CD8-positive, alpha-beta memory T cell (primary cell): ENCODE data around the gene SFI1. TPM values are rescaled to one million over a fixed set of nuclear protein-coding genes. Genes with fewer than 3 reads are reported as not detected.
"Not testable (repeated sequence)": the region's sequence is repeated elsewhere in the genome, so short reads cannot be mapped to it uniquely, and the experiment has no call there.

Source experiments
- CTCF ChIA-PET: fragments of 350-600 bp; sonication (Branson Sonifier 250); formaldehyde crosslinking; loops from one replicate; lab custom pipeline; 2021; ENCODE audit warnings: antibody characterized with exemption; lab: Charles Lee
- POLR2A ChIA-PET: fragments of 350-600 bp; sonication (Branson Sonifier 250); formaldehyde crosslinking; loops from one replicate; lab custom pipeline; 2021; ENCODE audit warnings: antibody characterized with exemption; lab: Charles Lee
- DNase-seq, 5 donors: peaks; one replicate each; pipeline versions ENCODE4 v3.0.0 to v3.0.0-alpha.2; 2020 to 2022; ENCODE audit warnings: mixed read lengths in 1 of 5
- H3K27ac ChIP-seq: one replicate; pipeline ENCODE4 v1.7.0; 2013; ENCODE audit warnings: low read depth, mild to moderate bottlenecking, low read length, moderate library complexity
- H3K27me3 ChIP-seq: 2 replicates; pipeline ENCODE4 v1.7.0; 2013; ENCODE audit warnings: low read length, mild to moderate bottlenecking; ENCODE audit not compliant: insufficient read depth, poor library complexity, severe bottlenecking
- H3K36me3 ChIP-seq: 2 replicates; pipeline ENCODE4 v1.7.0; 2013; ENCODE audit warnings: mild to moderate bottlenecking, low read length, moderate library complexity; ENCODE audit not compliant: insufficient read depth
- H3K4me1 ChIP-seq: 2 replicates; pipeline ENCODE4 v1.7.0; 2013; ENCODE audit warnings: mild to moderate bottlenecking, low read length, moderate library complexity; ENCODE audit not compliant: insufficient read depth
- H3K4me3 ChIP-seq: 2 replicates; pipeline ENCODE4 v1.7.0; 2013; ENCODE audit warnings: mild to moderate bottlenecking, low read length
- H3K9me3 ChIP-seq: 2 replicates; pipeline ENCODE4 v1.7.0; 2013; ENCODE audit warnings: mild to moderate bottlenecking, low read length
- H3K27ac Mint-ChIP-seq, 8 donors: one replicate each; pipeline ENCODE4 v1.8.0; 2020 to 2021; ENCODE audit warnings: mixed read lengths in 8 of 8, mild to moderate bottlenecking in 6 of 8, inconsistent platforms in 3 of 8, moderate library complexity in 3 of 8
- H3K27me3 Mint-ChIP-seq, 2 donors: one replicate each; pipeline ENCODE4 v1.8.0; 2020 to 2021; ENCODE audit warnings: mixed read lengths in 2 of 2, mild to moderate bottlenecking in 1 of 2, moderate library complexity in 1 of 2
- H3K36me3 Mint-ChIP-seq, 3 donors: one replicate each; pipeline ENCODE4 v1.8.0; 2020 to 2021; ENCODE audit warnings: mixed read lengths in 3 of 3, inconsistent platforms in 1 of 3, mild to moderate bottlenecking in 1 of 3
- H3K4me1 Mint-ChIP-seq, 3 donors: one replicate each; pipeline ENCODE4 v1.8.0; 2020 to 2021; ENCODE audit warnings: mixed read lengths in 3 of 3, inconsistent platforms in 1 of 3, mild to moderate bottlenecking in 1 of 3
- H3K4me3 Mint-ChIP-seq, 7 donors: one replicate each; pipeline ENCODE4 v1.8.0; 2020 to 2021; ENCODE audit warnings: mixed read lengths in 7 of 7, mild to moderate bottlenecking in 6 of 7, moderate library complexity in 4 of 7, inconsistent platforms in 2 of 7
- H3K9me3 Mint-ChIP-seq, 5 donors: one replicate each; pipeline ENCODE4 v1.8.0; 2020 to 2022; ENCODE audit warnings: mixed read lengths in 5 of 5, mild to moderate bottlenecking in 3 of 5, moderate library complexity in 2 of 5, inconsistent platforms in 1 of 5
- polyA plus RNA-seq: library from polyadenylated mRNA; unstranded; fragments of 300-500 nt; fragmentation: Illumina TruSeq; gene quantifications from one replicate; pipeline ENCODE4 v1.2.3, GENCODE V29; 2021
- total RNA-seq, 2 experiments: library from RNA; stranded (reverse); gene quantifications; one replicate each; pipeline ENCODE4 v1.2.3, GENCODE V29; 2021

The SFI1 gene
- total and polyA plus RNA-seq, 3 experiments from 2014 or later: 34.8 to 129 (median 119) TPM

- peaks cover 0 to 49% (median 9%) of the 10 kb centered on the region in 3 donors for H3K36me3 Mint-ChIP-seq
- H3K4me3 Mint-ChIP-seq: no peak overlapping the region
- DNase-seq: no peak
- Histone ChIP-seq H3K27me3 (no peaks in the 10 kb centered on the region), H3K9me3 (no peaks in the 10 kb centered on the region), H3K27ac (no peak overlapping the region), H3K4me3 (no peak overlapping the region), H3K36me3 (peaks cover 18% of the 10 kb centered on the region), H3K4me1 (no peaks in the 10 kb centered on the region)
- no peaks in the 10 kb centered on the region for H3K9me3 Mint-ChIP-seq
- ChIA-PET CTCF (no interaction called here), POLR2A (no interaction called here)
- H3K27ac Mint-ChIP-seq: peak overlapping the region in 5 of 8 donors; percentile 21 to 64 (median 29)
- no peaks in the 10 kb centered on the region for H3K27me3 Mint-ChIP-seq
- H3K4me1 Mint-ChIP-seq: peaks cover 19 to 36% (median 31%) of the 10 kb centered on the region in 3 donors
These were observed 155.3 kb downstream of the SFI1 start for GRCh38 chr22:31651664-31652063.

- no peaks in the 10 kb centered on the region for H3K27me3 Mint-ChIP-seq
- no peaks in the 10 kb centered on the region for H3K4me1 ChIP-seq
- H3K4me1 Mint-ChIP-seq: peaks cover 19 to 34% (median 29%) of the 10 kb centered on the region in 3 donors
- peaks cover 0 to 45% (median 9%) of the 10 kb centered on the region in 3 donors for H3K36me3 Mint-ChIP-seq
- H3K4me3 Mint-ChIP-seq: no peak overlapping the region
- no peak overlapping the region for H3K27ac ChIP-seq
- H3K27me3 ChIP-seq: no peaks in the 10 kb centered on the region
- H3K9me3 Mint-ChIP-seq: no peaks in the 10 kb centered on the region
- ChIA-PET CTCF (no interaction called here), POLR2A (no interaction called here)
- H3K36me3 ChIP-seq: peaks cover 17% of the 10 kb centered on the region
- DNase-seq: no peak
- H3K27ac Mint-ChIP-seq: peak overlapping the region in 1 of 8 donors; percentile 73
- H3K4me3 ChIP-seq: no peak overlapping the region
- no peaks in the 10 kb centered on the region for H3K9me3 ChIP-seq
These were observed 155.8 kb downstream of the SFI1 start for GRCh38 chr22:31652088-31652487.

DNA sequence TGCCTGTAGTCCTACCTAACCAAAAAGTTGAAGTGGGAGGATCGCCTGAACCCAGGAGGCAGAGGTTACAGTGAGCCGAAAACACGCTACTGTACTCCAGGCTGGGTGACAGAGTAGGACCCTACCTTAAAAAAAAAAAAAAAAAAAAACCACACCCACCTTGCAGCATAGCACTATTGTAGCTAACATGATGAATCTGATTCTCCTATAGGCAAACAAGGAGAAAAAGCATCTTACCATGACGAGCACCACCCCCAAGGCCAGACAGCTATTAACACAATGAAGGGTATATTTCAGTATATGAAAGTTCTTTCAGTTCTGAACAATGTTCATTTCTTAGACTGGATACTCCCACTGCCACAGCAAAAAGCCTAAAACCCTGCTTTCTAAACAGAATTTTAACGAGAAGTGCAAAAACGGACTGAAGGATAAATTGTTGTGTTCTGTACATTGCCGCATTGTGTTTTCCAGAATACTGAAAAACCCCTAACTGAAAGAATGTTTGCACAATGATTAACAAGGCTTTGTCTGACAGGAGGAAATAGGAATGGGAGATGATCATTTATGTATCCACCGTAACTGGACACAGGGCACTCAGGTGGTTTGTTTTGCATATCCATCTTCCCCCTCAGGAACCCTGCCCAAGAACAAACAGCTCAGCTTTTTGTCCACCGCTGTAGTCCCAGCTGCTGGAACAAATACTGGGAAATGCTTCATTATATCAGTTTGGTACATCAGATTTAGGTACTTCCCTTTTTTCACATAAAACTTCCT lies 156.8 kb downstream of the SFI1 start:
- no peaks in the 10 kb centered on the region for H3K27me3 ChIP-seq
- no peak overlapping the region for H3K4me3 ChIP-seq
- Mint-ChIP-seq H3K36me3 (peaks cover 0 to 39% (median 9%) of the 10 kb centered on the region in 3 donors), H3K4me1 (peaks cover 19 to 40% (median 34%) of the 10 kb centered on the region in 3 donors), H3K9me3 (no peaks in the 10 kb centered on the region), H3K27me3 (no peaks in the 10 kb centered on the region), H3K27ac (peak overlapping the region in 1 of 8 donors; percentile 73), H3K4me3 (no peak overlapping the region)
- CTCF ChIA-PET: no interaction called here
- POLR2A ChIA-PET: no interaction called here
- no peak for DNase-seq
- no peak overlapping the region for H3K27ac ChIP-seq
- H3K4me1 ChIP-seq: no peaks in the 10 kb centered on the region
- peaks cover 8% of the 10 kb centered on the region for H3K36me3 ChIP-seq
- H3K9me3 ChIP-seq: no peaks in the 10 kb centered on the region

DNA sequence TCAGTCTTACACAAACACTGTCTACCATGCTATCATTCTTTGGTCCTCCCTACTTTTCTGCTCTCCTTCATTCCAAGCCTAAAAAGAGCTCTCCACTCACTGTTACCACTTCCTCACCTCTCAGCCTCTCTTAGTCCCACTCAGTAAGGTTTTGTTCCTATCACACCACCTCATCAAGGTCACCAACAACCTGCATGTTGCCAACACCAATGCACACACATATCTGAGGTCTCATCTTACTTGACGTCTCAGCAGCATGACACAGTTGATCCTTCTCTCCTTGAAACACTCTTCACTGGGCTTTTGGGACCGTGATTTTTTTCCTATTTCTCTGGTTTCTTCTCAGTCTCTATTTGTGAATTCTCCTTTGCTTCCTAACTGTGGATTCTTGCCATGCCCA lies 157.6 kb downstream of the SFI1 start:
- H3K27me3 ChIP-seq: no peaks in the 10 kb centered on the region
- H3K27ac Mint-ChIP-seq: peak overlapping the region in 5 of 8 donors; percentile 4 to 59 (median 23)
- peaks cover 17 to 42% (median 38%) of the 10 kb centered on the region in 3 donors for H3K4me1 Mint-ChIP-seq
- no peaks in the 10 kb centered on the region for H3K9me3 ChIP-seq
- H3K27ac ChIP-seq: no peak overlapping the region
- peaks cover 4% of the 10 kb centered on the region for H3K36me3 ChIP-seq
- CTCF ChIA-PET: no interaction called here
- H3K4me3 Mint-ChIP-seq: peak overlapping the region in 1 of 7 donors; percentile 18
- H3K4me3 ChIP-seq: no peak overlapping the region
- no peaks in the 10 kb centered on the region for H3K27me3 Mint-ChIP-seq
- H3K36me3 Mint-ChIP-seq: peaks cover 0 to 35% (median 7%) of the 10 kb centered on the region in 3 donors
- no peaks in the 10 kb centered on the region for H3K9me3 Mint-ChIP-seq
- no peak for DNase-seq
- POLR2A ChIA-PET: no interaction called here
- no peaks in the 10 kb centered on the region for H3K4me1 ChIP-seq

GRCh38 chr22:31654408-31654807 lies 158.1 kb downstream of the SFI1 start:
- Mint-ChIP-seq H3K4me3 (no peak overlapping the region), H3K9me3 (no peaks in the 10 kb centered on the region), H3K27ac (peak overlapping the region in 1 of 8 donors; percentile 7), H3K27me3 (no peaks in the 10 kb centered on the region), H3K4me1 (peaks cover 18 to 46% (median 42%) of the 10 kb centered on the region in 3 donors), H3K36me3 (peaks cover 0 to 33% (median 5%) of the 10 kb centered on the region in 3 donors)
- Histone ChIP-seq H3K4me1 (no peaks in the 10 kb centered on the region), H3K9me3 (no peaks in the 10 kb centered on the region), H3K4me3 (no peak overlapping the region), H3K36me3 (no peaks in the 10 kb centered on the region), H3K27ac (no peak overlapping the region), H3K27me3 (no peaks in the 10 kb centered on the region)
- POLR2A ChIA-PET: no interaction called here
- no peak for DNase-seq
- CTCF ChIA-PET: interaction anchor here (1.6 kb wide), 1 partner anchor 11 kb away, joined by 6 read pairs; no protein-coding TSS in a partner anchor

DNA sequence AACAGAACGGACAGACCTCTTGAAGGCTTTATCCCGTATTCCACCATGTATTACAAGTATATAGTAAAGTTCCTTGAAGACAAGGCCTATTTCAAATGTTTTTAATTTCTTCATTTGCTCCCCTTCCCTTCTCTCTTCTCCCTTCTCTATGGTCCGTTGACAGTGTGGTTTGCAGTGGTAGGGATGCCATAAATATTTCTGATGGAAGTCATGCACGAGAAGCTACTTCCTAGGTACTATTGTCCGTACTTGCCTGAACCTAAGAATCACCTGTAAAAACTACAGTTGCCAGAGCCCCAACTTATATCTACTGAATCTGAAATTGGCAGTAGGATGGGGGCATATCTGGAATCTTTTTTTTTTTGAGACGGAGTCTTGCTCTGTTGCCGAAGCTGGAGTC lies 162.9 kb downstream of the SFI1 start:
- H3K27ac Mint-ChIP-seq: peak overlapping the region in 1 of 8 donors; percentile 27
- Histone ChIP-seq H3K4me1 (peaks cover 21% of the 10 kb centered on the region), H3K27ac (no peak overlapping the region), H3K27me3 (no peaks in the 10 kb centered on the region), H3K9me3 (no peaks in the 10 kb centered on the region), H3K36me3 (no peaks in the 10 kb centered on the region), H3K4me3 (no peak overlapping the region)
- H3K9me3 Mint-ChIP-seq: no peaks in the 10 kb centered on the region
- no peak for DNase-seq
- peaks cover 30 to 48% (median 46%) of the 10 kb centered on the region in 3 donors for H3K4me1 Mint-ChIP-seq
- H3K36me3 Mint-ChIP-seq: peaks cover 0 to 25% (median 1%) of the 10 kb centered on the region in 3 donors
- no peak overlapping the region for H3K4me3 Mint-ChIP-seq
- peaks cover 0 to 2% of the 10 kb centered on the region in 2 donors for H3K27me3 Mint-ChIP-seq
- CTCF ChIA-PET: interaction anchor here (1.2 kb wide), 1 partner anchor 84 kb away, joined by 3 read pairs; no protein-coding TSS in a partner anchor
- POLR2A ChIA-PET: no interaction called here

DNA sequence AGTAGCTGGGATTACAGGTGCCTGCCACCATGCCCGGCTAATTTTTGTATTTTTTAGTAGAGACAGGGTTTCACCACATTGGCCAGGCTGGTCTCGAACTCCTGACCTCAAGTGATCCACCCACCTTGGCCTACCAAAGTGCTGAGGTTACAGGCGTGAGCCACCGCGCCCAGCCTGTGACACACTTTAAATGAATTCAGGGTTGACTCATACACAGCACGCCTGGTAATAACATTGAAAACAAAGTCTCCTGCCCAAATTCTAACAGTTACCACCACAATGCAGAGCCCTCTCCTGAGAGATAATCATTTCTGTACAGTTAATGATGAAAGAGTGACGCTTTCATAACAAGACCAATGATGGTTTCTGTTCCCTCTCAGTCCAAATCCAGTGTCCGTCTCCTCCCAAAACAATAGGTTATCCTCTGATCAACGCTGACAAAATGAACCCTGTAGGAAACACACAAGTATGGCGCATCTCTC lies 164.6 kb downstream of the SFI1 start:
- H3K4me1 ChIP-seq: peaks cover 27% of the 10 kb centered on the region
- POLR2A ChIA-PET: interaction anchor here (0.5 to 1.9 kb wide), 4 partner anchors 16 to 285 kb away, joined by 3 to 24 read pairs (median 10); partner anchors contain the start of gene YWHAH
- H3K27ac ChIP-seq: peak overlapping the region; percentile 85
- CTCF ChIA-PET: interaction anchor here (0.7 to 2.3 kb wide), 2 partner anchors 27 to 388 kb away, joined by 3 to 5 read pairs; no protein-coding TSS in a partner anchor
- H3K9me3 ChIP-seq, H3K9me3 Mint-ChIP-seq, H3K27me3 ChIP-seq, H3K27me3 Mint-ChIP-seq, H3K36me3 ChIP-seq: not testable (repeated sequence)
- Mint-ChIP-seq H3K36me3 (peaks cover 0 to 22% (median 1%) of the 10 kb centered on the region in 3 donors), H3K27ac (peak overlapping the region; percentile 79 to 100 (median 98)), H3K4me1 (peaks cover 31 to 49% (median 48%) of the 10 kb centered on the region in 3 donors), H3K4me3 (peak overlapping the region; percentile 88 to 100 (median 99))
- DNase-seq: peak in 2 of 5 donors; percentile 18 to 63
- H3K4me3 ChIP-seq: peak overlapping the region; percentile 79
